Measurements from ENCODE around the gene PERM1. TPM values are rescaled to one million over a fixed set of nuclear protein-coding genes. Genes with fewer than 3 reads are reported as not detected.

The PERM1 gene
- total and polyA plus RNA-seq, 2 of the 13 experiments (the other 11 are each of a cell fraction or from before 2014, with no cell fraction given), result 0.04 to 0.29 TPM

- TF ChIP-seq FOXJ3 (CRISPR knock-in tag; IDR thresholded peaks at IDR 0.05; ENCODE audit: borderline replicate concordance) (no peak), CERS6 (CRISPR knock-in tag; IDR thresholded peaks at IDR 0.05) (no peak), TRAFD1 (CRISPR knock-in tag; IDR thresholded peaks at IDR 0.05; ENCODE audit: borderline replicate concordance) (no peak), EP300 (IDR thresholded peaks at IDR 0.05; ENCODE audit: low read depth in 2 of 2, low read length in 2 of 2) (no peak), EP300 (CRISPR knock-in tag; IDR thresholded peaks at IDR 0.05; ENCODE audit: borderline replicate concordance) (no peak), ZNF234 (CRISPR knock-in tag; conservative IDR thresholded peaks at IDR 0.05) (0 out of 2 replicates have a peak, but pooled peaks have one; percentile 53), ATF3 (CRISPR knock-in tag; IDR thresholded peaks at IDR 0.05) (no peak), SMAD3 (CRISPR knock-in tag; IDR thresholded peaks at IDR 0.05) (0 out of 2 replicates have a peak, but pooled peaks have one; percentile 4), BRF2 (CRISPR knock-in tag; IDR thresholded peaks at IDR 0.05) (peak; percentile 15), U2AF1 (optimal IDR thresholded peaks at IDR 0.05; ENCODE audit: low read depth, low read length) (no peak), ZNF142 (CRISPR knock-in tag; IDR thresholded peaks at IDR 0.05) (0 out of 2 replicates have a peak, but pooled peaks have one; percentile 1), ZNF282 (IDR thresholded peaks at IDR 0.05; ENCODE audit: partially characterized antibody) (no peak), PATZ1 (CRISPR knock-in tag; IDR thresholded peaks at IDR 0.05) (peak; percentile 99)
These were observed 17.9 kb upstream of the PERM1 start, which contains the start of gene HES4 (continued) for GRCh38 chr1:999725-1000356.
